Stomach (tissue), 4 donors: Measurements from ENCODE around the gene GRAMD4.

Experiments
- CTCF ChIP-seq, 7 experiments: fragments of 450-650 bp in 4 of 7; fragments of 200-600 bp in 3 of 7; sonication (generic) in 3 of 7; IDR thresholded peaks; one replicate each; pipeline ENCODE4 v1.5.1; 2016 to 2019; ENCODE audit warnings: antibody characterized with exemption in 7 of 7, control low read depth in 2 of 7, mild to moderate bottlenecking in 1 of 7
- POLR2A ChIP-seq, 4 donors: fragments of 450-650 bp; IDR thresholded peaks; one replicate each; pipeline ENCODE4 v1.6.1; 2016; ENCODE audit warnings: antibody characterized with exemption in 4 of 4, control low read depth in 2 of 4, mild to moderate bottlenecking in 1 of 4, moderate library complexity in 1 of 4
- POLR2AphosphoS5 ChIP-seq, 3 donors: sonication (generic); formaldehyde crosslinking; IDR thresholded peaks; one replicate each; pipeline ENCODE4 v1.6.1; 2016; ENCODE audit warnings: antibody characterized with exemption in 3 of 3

- TF ChIP-seq CTCF (IDR thresholded peaks at IDR 0.05) (no peak), POLR2AphosphoS5 (IDR thresholded peaks at IDR 0.05) (no peak), POLR2A (IDR thresholded peaks at IDR 0.05) (no peak)
These were observed 54.7 kb downstream of the GRAMD4 start for GRCh38 chr22:46674906-46675305.
